ENCODE measurements around the gene ZNF516. TPM values are rescaled to one million over a fixed set of nuclear protein-coding genes. Genes with fewer than 3 reads are reported as not detected.

The ZNF516 gene
- total and polyA plus RNA-seq, 7 donors = 2.1 to 29.9 (median 24.3) TPM

DNA sequence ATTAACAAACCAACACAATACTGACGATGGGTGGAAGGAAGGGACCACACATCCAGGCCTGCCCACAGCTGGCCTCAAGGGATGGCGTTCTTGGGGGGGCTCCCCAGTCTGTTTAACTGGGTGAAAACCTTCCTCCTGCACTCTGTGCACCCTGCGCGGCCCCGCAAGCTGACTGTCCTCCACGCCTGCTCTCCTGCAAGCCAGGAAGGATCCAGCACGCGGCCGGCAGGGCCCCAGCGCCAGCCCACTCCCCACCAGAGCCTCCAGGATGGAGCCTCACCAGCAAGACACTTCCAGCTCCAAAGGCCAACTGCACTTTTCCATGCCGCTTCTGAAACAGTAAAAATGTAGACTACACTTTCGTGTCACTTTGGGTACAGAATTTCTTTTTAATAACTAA lies 135.1 kb downstream of the ZNF516 start:
- H3K4me1 ChIP-seq = peaks cover 0 to 28% (median 16%) of the 10 kb centered on the region in 4 donors
- H3K9me3 ChIP-seq = no peaks in the 10 kb centered on the region
- peaks cover 0 to 42% (median 0%) of the 10 kb centered on the region in 4 donors for H3K36me3 ChIP-seq
- no peak overlapping the region for H3K27ac ChIP-seq
- 95% methylated on average over 12 of the region's 12 CpGs for WGBS, 2 donors
- intact Hi-C loops (cut with DNase I) = loop anchor here (5.0 kb wide), 1 partner anchor 1713 kb away; no protein-coding TSS in a partner anchor
- DNase-seq = no peak
- TF ChIP-seq POLR2A (IDR thresholded peaks at IDR 0.05) (no peak), EP300 (IDR thresholded peaks at IDR 0.05) (no peak)
- TF ChIP-seq, protein P1, sequence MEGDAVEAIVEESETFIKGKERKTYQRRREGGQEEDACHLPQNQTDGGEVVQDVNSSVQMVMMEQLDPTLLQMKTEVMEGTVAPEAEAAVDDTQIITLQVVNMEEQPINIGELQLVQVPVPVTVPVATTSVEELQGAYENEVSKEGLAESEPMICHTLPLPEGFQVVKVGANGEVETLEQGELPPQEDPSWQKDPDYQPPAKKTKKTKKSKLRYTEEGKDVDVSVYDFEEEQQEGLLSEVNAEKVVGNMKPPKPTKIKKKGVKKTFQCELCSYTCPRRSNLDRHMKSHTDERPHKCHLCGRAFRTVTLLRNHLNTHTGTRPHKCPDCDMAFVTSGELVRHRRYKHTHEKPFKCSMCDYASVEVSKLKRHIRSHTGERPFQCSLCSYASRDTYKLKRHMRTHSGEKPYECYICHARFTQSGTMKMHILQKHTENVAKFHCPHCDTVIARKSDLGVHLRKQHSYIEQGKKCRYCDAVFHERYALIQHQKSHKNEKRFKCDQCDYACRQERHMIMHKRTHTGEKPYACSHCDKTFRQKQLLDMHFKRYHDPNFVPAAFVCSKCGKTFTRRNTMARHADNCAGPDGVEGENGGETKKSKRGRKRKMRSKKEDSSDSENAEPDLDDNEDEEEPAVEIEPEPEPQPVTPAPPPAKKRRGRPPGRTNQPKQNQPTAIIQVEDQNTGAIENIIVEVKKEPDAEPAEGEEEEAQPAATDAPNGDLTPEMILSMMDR (IDR thresholded peaks at IDR 0.05) = no peak
- H3K4me3 ChIP-seq = no peak overlapping the region
- H3K27me3 ChIP-seq = no peaks in the 10 kb centered on the region

DNA sequence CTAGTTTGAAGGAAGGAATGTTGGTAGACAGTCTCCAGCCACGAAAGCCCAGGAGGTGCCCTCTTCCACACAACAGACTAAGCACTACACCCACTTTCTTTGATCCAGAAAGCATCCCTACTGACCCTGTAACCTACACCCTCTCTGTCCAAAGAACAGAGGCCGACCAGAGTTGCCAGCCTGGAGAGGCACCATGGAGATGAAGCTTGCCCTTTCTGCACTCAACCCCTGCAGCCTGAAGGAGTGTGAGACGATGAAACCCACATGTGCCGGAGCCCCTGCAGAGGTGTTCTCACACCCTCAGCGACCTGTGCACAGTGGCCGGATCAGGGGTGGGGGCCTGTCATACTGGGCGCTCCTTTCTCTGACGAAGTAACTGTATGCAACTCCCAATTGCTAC lies 136.3 kb downstream of the ZNF516 start:
- 92 to 96% methylated on average over 8 of the region's 8 CpGs for WGBS, 2 donors
- TF ChIP-seq EP300 (IDR thresholded peaks at IDR 0.05) = no peak
- no peak for TF ChIP-seq POLR2AphosphoS5 (IDR thresholded peaks at IDR 0.05)
- TF ChIP-seq, protein P1 (IDR thresholded peaks at IDR 0.05) = no peak
- TF ChIP-seq POLR2A (IDR thresholded peaks at IDR 0.05) = no peak
- H3K27me3 ChIP-seq = no peaks in the 10 kb centered on the region
- H3K36me3 ChIP-seq = peaks cover 0 to 42% (median 0%) of the 10 kb centered on the region in 4 donors
- intact Hi-C loops (cut with DNase I) = no loop called here
- H3K27ac ChIP-seq = no peak overlapping the region
- no peaks in the 10 kb centered on the region for H3K9me3 ChIP-seq
- no peak overlapping the region for H3K4me3 ChIP-seq
- H3K4me1 ChIP-seq = peaks cover 0 to 24% (median 18%) of the 10 kb centered on the region in 4 donors
- DNase-seq = no peak

DNA sequence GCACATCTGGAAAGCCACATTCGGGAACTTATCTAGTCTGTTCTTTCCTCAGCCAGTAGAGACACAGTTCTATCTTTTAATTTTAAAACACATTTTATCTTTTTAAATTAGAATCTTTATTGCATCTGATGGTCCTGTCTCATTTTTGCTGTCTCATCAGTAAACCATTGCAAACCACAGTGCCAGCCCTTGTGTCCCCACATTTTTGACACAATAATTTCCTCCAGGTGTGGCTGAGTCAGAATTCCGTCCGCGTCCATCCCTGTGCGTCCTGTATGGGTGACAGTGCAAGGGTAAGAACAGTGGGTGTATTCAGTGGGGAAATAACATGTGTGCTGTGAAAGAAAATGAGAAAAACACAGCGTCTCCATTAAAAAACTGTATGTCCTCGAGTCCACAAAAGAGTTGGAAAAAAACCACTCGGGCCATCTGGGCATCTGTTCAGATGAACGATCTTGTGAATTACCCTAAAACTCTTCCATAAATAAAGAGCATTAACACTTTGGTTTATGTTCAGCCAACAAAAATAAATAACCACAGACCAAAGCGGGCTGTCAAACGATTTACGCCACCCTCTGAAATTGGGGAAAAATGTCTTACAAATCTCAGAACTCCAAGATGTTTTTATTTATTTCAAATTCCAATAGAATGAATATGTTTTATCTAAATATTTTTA lies 137.3 kb downstream of the ZNF516 start:
- Histone ChIP-seq H3K36me3 (peaks cover 0 to 42% (median 0%) of the 10 kb centered on the region in 4 donors), H3K9me3 (no peaks in the 10 kb centered on the region), H3K4me1 (peaks cover 0 to 18% (median 13%) of the 10 kb centered on the region in 4 donors), H3K4me3 (no peak overlapping the region), H3K27me3 (no peaks in the 10 kb centered on the region), H3K27ac (no peak overlapping the region)
- DNase-seq = no peak
- intact Hi-C loops (cut with DNase I) = no loop called here
- TF ChIP-seq POLR2AphosphoS5 (IDR thresholded peaks at IDR 0.05) (no peak), EP300 (IDR thresholded peaks at IDR 0.05) (no peak), POLR2A (IDR thresholded peaks at IDR 0.05) (no peak)
- TF ChIP-seq, protein P1 (IDR thresholded peaks at IDR 0.05) = no peak
- 78 to 80% methylated on average over 12 of the region's 12 CpGs for WGBS, 2 donors

DNA sequence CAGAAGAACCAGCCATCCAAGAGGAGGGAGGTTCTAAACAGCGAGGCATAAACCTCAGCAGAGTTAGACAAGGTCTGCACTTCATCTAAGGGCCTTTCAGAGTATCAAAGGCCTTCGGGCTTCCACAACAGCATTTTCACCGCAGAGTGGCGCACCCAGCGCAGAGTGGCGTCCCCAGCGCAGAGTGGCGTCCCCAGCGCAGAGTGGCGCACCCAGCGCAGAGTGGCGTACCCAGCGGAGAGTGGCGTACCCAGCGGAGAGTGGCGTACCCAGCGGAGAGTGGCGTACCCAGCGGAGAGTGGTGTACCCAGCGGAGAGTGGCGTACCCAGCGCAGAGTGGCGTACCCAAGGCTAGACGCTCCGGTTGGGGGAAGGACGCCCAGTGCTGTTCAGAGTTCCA lies 137.9 kb downstream of the ZNF516 start:
- H3K27ac ChIP-seq = no peak overlapping the region
- H3K4me1 ChIP-seq = peaks cover 2 to 18% (median 16%) of the 10 kb centered on the region in 4 donors
- H3K27me3 ChIP-seq = no peaks in the 10 kb centered on the region
- TF ChIP-seq POLR2A (IDR thresholded peaks at IDR 0.05) (no peak), EP300 (IDR thresholded peaks at IDR 0.05) (no peak), POLR2AphosphoS5 (IDR thresholded peaks at IDR 0.05) (no peak)
- TF ChIP-seq, protein P1 (IDR thresholded peaks at IDR 0.05) = no peak
- 90 to 95% methylated on average over 26 of the region's 26 CpGs for WGBS, 2 donors
- peaks cover 0 to 42% (median 0%) of the 10 kb centered on the region in 4 donors for H3K36me3 ChIP-seq
- intact Hi-C loops (cut with DNase I) = no loop called here
- no peak overlapping the region for H3K4me3 ChIP-seq
- no peaks in the 10 kb centered on the region for H3K9me3 ChIP-seq
- no peak for DNase-seq

Measured in sigmoid colon (tissue), 7 donors.